Neural cell (in vitro differentiated cells): ENCODE data around the gene DKK2.

ENCODE experiments used
- RAD21 ChIP-seq: fragments of 450-650 bp; conservative IDR thresholded peaks from 2 replicates; pipeline ENCODE4 v1.6.1; 2014; ENCODE audit warnings: antibody characterized with exemption, mild to moderate bottlenecking, moderate library complexity
- SMC3 ChIP-seq: fragments of 450-650 bp; conservative IDR thresholded peaks from 2 replicates; pipeline ENCODE4 v1.6.1; 2014; ENCODE audit warnings: antibody characterized with exemption, mild to moderate bottlenecking, moderate library complexity; ENCODE audit not compliant: poor library complexity
- TF ChIP-seq, protein P1 (sequence below): fragments of 450-650 bp; IDR thresholded peaks from 2 replicates; pipeline ENCODE4 v1.5.1; 2014; ENCODE audit warnings: antibody characterized with exemption, mild to moderate bottlenecking, moderate library complexity; ENCODE audit not compliant: poor library complexity, severe bottlenecking

DNA sequence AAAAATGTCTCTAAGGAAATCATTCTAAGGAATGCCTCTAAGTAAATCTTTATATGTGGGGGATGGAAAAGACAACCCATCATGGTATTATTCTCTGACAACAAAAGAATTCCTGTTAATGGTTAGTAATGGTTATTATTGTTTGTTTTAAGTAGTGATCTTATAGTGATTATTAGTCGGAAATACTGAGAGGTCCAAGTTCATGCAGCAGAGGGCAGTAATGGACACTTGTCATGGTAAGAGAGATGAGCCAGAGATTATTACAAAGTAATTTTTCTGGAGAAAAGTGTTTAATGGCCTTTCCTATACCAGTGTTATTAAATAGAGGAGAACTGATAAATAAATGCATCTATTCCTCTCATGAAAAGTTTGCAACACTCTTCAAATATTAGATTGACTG, 8.1 kb upstream of the DKK2 start:
- TF ChIP-seq, protein P1, sequence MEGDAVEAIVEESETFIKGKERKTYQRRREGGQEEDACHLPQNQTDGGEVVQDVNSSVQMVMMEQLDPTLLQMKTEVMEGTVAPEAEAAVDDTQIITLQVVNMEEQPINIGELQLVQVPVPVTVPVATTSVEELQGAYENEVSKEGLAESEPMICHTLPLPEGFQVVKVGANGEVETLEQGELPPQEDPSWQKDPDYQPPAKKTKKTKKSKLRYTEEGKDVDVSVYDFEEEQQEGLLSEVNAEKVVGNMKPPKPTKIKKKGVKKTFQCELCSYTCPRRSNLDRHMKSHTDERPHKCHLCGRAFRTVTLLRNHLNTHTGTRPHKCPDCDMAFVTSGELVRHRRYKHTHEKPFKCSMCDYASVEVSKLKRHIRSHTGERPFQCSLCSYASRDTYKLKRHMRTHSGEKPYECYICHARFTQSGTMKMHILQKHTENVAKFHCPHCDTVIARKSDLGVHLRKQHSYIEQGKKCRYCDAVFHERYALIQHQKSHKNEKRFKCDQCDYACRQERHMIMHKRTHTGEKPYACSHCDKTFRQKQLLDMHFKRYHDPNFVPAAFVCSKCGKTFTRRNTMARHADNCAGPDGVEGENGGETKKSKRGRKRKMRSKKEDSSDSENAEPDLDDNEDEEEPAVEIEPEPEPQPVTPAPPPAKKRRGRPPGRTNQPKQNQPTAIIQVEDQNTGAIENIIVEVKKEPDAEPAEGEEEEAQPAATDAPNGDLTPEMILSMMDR, result no peak
- no peak for TF ChIP-seq RAD21
- TF ChIP-seq SMC3, result no peak
